Measurements from ENCODE around the gene PLVAP.

DNA sequence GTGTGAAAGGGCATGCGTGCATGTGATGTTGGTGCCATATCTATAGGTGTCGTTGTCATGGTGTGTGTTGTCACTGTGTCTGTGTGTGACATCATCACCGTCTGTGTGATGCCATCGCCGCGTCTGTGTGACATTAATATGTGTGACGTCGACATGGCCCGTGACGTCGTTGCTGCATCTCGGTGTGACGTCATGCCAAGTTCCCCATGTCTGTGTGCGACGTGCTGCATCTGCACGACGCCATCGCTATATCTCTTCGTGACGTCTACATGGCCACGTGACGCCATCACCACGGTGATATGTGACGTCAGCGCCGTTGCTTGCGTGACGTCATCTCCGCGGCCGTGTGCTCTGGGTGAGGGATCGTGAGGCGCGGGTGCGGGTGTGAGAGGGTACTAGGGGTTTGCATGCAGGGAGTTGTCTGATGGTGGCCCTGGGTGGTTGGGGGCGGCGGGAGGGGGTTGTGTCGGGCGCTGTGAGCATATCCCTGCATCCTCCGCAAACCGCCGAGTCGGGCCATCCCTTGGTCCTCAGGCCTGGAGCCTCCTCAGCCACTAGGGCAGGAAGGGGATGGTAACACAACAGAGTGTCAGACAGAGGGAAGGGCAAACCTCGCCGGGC is 25.2 kb downstream of the PLVAP start:
- TF ChIP-seq, protein P1, sequence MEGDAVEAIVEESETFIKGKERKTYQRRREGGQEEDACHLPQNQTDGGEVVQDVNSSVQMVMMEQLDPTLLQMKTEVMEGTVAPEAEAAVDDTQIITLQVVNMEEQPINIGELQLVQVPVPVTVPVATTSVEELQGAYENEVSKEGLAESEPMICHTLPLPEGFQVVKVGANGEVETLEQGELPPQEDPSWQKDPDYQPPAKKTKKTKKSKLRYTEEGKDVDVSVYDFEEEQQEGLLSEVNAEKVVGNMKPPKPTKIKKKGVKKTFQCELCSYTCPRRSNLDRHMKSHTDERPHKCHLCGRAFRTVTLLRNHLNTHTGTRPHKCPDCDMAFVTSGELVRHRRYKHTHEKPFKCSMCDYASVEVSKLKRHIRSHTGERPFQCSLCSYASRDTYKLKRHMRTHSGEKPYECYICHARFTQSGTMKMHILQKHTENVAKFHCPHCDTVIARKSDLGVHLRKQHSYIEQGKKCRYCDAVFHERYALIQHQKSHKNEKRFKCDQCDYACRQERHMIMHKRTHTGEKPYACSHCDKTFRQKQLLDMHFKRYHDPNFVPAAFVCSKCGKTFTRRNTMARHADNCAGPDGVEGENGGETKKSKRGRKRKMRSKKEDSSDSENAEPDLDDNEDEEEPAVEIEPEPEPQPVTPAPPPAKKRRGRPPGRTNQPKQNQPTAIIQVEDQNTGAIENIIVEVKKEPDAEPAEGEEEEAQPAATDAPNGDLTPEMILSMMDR (IDR thresholded peaks at IDR 0.05) = no peak
- TF ChIP-seq POLR2A (IDR thresholded peaks at IDR 0.05) = no peak

Measured in lower leg skin (tissue), 3 donors.